Astrocyte of the spinal cord (primary cell): ENCODE measurements around the gene CHN2.

Experiments used
- DNase-seq: peaks from one replicate; pipeline ENCODE4 v3.0.0; 2011; ENCODE audit warnings: low read depth, low spot score
- H3K4me3 ChIP-seq: 2 replicates; pipeline ENCODE4 v1.5.1; 2011; ENCODE audit warnings: low read depth, mild to moderate bottlenecking, low read length, moderate library complexity
- CTCF ChIP-seq: IDR thresholded peaks from 2 replicates; pipeline ENCODE4 v1.5.1; 2012; ENCODE audit warnings: low read depth, mild to moderate bottlenecking, low read length, inconsistent platforms
- in situ Hi-C: cut with HindIII; loops from 2 replicates; pipeline ENCODE4 v1.10.0; 2017; ENCODE audit warnings: low sequenced_read_pairs

Gene CHN2

DNA sequence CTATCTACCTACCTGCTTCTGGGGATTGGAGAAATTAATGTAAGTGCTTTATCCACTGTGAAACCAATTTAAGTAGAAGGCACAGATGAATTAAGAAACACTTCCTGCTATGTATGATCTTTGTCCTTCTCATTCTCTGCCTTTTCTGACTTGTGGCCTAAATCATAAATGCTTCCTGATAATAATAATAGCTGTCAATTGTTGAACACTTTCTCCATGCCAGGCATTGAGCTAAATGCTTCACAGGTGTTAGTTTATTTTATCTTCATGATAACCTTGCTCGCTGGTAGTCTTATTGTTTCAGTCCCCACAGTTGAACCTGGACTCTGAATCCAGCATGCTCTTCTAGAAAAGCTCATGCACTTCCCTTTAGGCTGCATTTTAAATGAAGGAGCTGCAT lies 75.4 kb downstream of the CHN2 start:
- in situ Hi-C loops = no loop called here
- DNase-seq = no peak
- H3K4me3 ChIP-seq = no peak overlapping the region
- TF ChIP-seq CTCF = no peak

GRCh38 chr7:29270594-29271318 lies 76.2 kb downstream of the CHN2 start:
- DNase-seq = no peak
- no peak overlapping the region for H3K4me3 ChIP-seq
- TF ChIP-seq CTCF = no peak
- in situ Hi-C loops = no loop called here

GRCh38 chr7:29271319-29271658 lies 76.7 kb downstream of the CHN2 start:
- no peak for DNase-seq
- no peak for TF ChIP-seq CTCF
- H3K4me3 ChIP-seq = no peak overlapping the region
- in situ Hi-C loops = no loop called here

GRCh38 chr7:29272057-29272456 lies 77.5 kb downstream of the CHN2 start:
- no peak for DNase-seq
- no peak overlapping the region for H3K4me3 ChIP-seq
- in situ Hi-C loops = no loop called here
- TF ChIP-seq CTCF = no peak

DNA sequence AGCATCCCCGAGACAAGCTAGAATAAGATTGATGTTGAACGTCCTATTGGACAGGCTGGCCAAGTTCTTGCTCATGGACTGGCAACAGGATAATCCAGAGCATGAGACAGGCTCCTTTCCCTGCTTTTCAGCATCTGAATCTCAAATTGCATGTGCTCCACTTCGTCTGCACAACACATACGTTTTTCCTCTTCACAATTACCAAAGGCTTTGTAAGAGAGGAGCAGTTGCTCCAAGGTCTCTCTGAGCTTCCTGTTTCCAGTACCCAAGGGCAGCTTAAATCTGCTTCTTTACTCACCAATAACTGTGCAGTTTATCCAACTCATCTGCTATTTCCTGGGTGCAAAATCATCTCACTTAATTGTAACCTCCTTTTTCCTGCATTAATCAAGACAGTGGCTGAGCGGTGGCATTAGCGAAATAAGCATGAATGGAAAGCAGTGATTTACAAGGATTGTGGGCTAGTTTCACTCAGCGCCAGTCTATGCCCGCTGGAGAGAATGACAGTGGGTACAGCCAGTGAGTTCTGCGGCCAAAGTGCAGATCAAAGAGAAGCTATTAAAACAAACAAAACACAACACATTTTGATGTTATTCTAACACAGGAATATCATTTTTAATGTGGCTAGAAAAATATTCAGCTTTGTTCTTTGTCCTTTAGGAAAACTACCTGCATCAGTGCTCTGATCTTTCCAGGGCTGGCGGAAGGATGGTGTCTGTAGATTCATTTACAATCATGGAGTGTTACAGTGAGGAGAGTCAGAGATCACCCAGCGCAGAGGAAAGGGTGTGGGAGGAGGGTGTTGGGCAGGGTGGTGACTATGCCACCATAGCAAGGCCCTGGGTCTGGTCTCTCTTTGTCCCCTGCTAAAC lies 79.8 kb downstream of the CHN2 start:
- no peak for TF ChIP-seq CTCF
- H3K4me3 ChIP-seq = no peak overlapping the region
- in situ Hi-C loops = no loop called here
- no peak for DNase-seq

- no peak overlapping the region for H3K4me3 ChIP-seq
- in situ Hi-C loops = no loop called here
- no peak for TF ChIP-seq CTCF
- DNase-seq = no peak
Observed at GRCh38 chr7:29275018-29275318, 80.4 kb downstream of the CHN2 start.
